ENCODE data around the gene KIAA0319L.
"Not testable (repeated sequence)": the region's sequence is repeated elsewhere in the genome, so short reads cannot be mapped to it uniquely, and the experiment has no call there.

The KIAA0319L gene

DNA sequence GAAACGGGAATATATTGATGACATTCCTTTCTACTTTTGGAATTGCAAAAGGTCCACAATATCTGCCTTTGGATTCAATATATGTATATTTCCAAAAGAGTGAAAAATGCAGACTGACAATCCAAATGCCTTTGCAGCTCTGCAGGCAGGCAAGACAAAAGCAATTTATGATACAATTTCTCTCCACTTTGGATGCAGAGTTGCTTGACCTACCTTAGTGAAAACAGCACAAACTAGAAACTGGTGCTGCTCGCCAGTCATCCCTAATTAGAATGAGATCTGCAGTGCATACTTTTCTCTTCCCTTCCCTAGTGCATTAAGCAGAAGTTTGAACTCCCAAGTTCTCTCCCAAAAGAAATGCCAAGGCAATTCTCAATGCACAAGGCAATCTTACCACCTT, 56.8 kb downstream of the KIAA0319L start:
- FAIRE-seq, result no peak
- no peak for DNase-seq (ENCODE audit: insufficient read length, low spot score)

DNA sequence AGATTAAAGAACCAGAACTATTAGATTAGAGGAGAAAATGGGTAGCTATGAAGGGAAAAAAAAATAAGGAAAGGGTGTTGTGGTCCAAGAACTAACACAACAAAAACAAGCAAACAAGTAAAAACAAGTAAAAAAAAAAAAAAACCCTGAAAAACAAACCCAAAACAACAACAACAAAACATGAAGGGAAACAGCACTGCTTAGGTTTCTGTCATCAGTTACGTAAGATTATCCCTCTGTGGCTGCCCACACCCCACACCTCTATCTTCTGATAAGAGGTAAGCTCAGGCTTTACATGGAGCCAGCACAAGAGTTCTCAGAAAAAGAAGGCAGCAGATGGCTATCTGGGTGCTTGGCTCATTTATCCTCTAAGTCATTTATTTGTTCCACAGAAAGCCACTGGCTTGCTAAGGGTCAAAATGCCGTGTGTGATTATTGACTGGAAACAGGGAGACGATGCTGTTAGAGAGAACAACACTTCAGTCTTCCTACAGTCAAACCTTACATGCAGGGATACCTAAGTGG, 57.5 kb downstream of the KIAA0319L start:
- FAIRE-seq, result no peak
- DNase-seq (ENCODE audit: insufficient read length, low spot score), result no peak

DNA sequence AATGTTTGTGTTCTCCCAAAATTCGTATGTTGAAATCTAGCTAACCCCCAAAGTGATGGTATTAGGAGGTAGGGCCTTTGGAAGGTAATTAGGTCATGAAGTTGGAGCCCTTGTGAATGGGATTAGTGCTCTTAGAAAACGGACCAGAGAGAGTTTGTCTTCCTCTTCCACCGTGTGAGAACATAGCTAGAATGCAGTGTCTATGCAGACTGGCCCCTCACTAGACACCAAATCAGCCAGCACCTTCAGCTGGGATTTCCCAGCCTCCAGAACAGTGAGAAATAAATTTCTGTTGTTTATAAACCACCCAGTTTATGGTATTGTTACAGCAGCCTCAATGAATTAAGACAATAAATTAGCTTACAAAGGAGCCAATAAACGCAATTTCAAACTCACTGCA, 58.0 kb downstream of the KIAA0319L start:
- no peak for DNase-seq (ENCODE audit: insufficient read length, low spot score)

DNA sequence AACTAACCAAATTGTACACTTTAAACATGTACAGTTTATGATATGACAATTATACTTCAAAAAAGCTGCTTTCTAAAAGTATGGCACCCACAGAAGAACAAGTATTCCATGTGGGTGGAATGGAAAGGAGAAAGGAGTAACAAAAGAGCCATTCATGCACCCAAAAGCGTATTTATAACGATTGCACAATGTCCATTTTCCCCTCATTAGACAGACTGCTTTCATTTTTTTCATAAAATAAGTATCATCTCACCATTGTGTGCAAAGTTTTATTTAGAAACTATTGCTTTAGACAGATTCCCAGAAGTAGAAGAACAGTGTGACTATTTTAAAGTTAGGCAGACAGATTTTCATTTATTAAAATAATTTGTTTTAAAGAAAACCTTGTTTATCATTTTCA, 59.6 kb downstream of the KIAA0319L start:
- no peak for DNase-seq (ENCODE audit: insufficient read length, low spot score)

More for the DNA sequence above, 58.0 kb downstream of the KIAA0319L start:
- no peak for FAIRE-seq

DNA sequence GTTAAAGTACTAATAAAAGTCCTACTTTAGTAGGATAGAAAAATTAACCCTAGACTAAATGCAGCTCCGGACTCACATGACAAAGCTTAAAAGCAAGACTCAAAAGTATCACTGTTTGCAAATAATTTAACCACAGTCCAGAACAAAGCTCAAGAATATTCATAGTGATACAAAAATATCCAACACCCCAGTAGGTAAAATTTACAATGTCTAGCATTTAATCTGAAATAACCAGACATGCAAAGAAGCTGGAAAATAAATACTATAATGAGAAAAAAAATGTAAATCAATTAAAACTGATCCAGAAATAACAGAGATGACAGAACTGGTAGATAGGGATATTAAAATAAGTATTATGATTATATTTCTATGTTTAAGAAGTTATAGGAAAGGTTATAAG, 67.0 kb downstream of the KIAA0319L start:
- FAIRE-seq (no peak), DNase-seq (ENCODE audit: insufficient read length, low spot score) (no peak)

More for the DNA sequence above, 59.6 kb downstream of the KIAA0319L start:
- no peak for FAIRE-seq

DNA sequence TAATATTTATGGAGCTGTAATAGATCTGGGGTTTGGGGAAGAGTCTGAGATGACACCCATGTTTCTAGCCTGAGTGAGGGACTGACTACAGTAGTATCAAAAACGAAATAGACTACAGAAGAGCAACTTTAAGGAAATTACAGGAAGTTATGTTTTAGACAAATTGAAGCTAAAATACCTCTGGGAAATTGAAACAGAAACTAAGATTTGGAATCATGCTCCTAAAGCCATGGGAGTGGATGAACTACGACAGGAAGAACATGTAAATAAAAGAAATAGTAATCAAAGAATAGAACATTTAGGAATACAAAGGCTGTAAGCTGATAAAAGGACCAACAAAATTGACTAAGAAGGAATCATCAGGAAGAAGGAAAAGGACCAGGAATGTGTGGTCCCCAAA, 68.9 kb downstream of the KIAA0319L start:
- DNase-seq (ENCODE audit: insufficient read length, low spot score), result no peak
- FAIRE-seq, result no peak

DNA sequence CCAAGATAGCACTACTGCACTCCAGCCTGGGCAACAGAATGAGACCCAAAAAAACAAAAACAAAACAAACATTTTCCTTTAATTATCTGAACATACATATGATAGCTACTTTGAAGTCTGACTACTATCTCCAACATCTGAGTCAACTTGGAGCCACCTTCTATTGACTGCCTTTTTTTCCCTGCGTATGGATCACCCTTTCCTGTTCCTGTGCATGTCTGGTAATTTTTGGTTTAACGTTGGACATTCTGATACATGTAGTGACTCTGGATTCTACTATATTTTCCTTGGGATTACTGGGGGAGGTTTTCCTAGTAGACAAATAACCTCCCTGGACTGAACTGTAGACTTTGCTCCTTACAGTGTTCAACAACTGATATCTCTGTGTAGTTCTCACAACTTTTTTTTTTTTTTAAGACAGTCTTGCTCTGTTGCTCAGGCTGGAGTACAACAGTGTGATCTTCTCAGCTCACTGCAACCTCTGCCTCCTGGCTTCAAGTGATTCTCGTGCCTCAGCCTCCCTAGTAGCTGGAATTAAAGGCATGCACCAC, 70.3 kb downstream of the KIAA0319L start:
- FAIRE-seq (no peak), DNase-seq (ENCODE audit: insufficient read length, low spot score) (no peak)

DNA sequence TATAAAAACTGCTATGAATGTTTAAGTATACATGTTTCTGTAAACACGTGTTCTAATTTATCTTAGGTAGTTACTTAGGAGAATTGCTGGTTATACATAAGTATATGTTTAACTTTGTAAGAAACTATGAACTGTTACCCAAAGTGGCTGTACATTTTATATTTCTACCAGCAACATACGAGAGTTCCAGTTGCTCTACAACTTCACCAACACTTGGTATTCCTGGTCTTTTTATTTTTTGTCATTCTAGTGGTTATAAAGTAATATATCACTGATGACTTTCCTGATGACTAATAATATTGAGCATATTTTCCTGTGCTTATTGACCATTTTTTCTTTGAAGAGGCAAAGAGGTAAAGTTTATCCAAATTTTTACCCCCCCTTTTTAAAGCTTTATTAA, 76.0 kb downstream of the KIAA0319L start:
- DNase-seq (ENCODE audit: insufficient read length, low spot score) (no peak), FAIRE-seq (no peak)

DNA sequence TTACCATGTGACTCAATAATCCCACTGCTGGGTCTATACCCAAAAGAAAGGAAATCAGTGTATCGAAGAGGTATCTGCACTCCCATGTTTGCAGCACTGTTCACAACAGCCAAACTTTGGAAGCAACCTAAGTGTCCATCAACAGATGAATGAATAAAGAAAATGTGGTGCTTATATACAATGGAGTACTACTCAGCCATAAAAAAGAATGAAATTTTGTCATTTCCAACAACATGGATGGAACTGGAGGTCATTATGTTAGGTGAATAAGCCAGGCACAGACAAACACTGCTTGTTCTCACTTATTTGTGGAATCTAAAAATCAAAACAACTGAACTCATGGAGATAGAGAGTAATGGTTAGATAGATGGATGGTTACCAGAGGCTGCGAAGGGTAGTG, 79.3 kb downstream of the KIAA0319L start:
- no peak for DNase-seq (ENCODE audit: insufficient read length, low spot score)
- FAIRE-seq, result no peak

DNA sequence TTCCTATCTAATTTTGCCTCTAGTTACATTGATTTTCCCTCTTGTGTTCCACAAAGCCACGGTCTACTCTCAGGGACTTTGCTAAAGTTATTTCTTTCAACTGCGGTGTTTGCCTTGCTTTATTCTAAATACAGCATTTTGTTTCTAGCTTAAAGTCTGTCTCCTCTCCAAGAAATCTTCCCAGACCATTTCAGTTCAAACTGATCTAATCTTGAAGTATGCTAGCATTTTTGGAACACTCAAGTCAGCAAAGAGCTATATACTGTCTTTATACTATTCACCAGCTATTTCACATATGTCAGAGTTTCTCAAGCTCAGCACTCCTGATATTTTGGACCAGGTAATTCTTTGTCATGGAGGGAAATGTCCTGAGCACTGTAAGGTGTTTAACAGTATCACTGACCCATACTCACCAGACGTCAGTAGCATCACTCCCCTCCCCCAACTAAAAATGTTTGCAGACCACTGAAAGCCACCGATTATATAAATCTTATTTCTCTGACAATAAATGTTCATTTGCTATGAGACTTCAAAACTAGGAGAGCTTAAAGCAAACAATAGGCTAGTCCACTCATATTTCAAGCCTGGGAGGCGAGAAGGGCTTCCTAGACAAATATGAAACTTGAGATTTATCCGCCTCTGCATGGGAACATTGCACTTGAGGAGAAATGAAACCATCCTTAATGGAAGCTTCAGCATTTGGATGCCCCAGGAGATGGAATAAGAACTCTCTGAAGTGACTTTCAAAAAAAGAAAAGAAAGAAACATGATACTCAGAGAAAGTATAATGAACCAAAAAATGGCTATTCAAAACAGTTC, 81.1 kb downstream of the KIAA0319L start:
- no peak for DNase-seq (ENCODE audit: insufficient read length, low spot score)
- FAIRE-seq, result peak; percentile 28

DNA sequence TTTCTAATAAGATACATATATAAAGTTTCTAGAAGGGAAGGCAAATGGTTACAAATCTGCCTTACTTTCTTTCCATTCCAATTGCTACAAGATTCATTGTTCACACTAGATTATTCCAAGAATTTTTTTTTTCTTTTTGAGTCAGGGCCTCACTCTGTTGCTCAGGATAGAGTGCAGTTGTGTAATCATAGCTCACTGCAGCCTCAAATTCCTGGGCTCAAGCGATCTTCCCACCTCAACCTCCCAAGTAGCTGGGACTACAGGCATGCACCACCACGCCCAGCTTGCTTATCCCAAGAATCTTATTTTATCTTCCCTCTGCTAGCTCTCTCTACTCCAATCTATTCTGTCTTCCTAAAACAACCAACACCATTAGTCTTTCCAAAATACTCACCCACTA, 81.8 kb downstream of the KIAA0319L start:
- FAIRE-seq (no peak), DNase-seq (ENCODE audit: insufficient read length, low spot score) (no peak)

DNA sequence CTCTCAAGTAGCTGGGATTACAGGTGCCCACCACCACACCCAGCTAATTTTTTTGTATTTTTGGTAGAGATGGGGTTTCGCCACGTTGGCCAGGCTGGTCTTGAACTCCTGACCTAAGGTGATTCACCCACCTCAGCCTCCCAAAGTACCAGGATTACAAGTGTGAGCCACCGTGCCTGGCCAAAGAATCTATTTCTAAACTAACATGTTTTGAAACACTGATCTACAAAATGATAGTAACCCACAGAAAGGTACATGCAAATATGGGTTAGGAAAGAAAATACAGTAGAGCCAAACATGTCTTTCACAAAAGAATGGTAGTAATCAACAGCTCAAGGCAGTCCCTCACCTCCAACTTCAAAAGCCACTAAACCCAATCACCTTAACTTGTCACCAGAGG, 84.0 kb downstream of the KIAA0319L start:
- not testable (repeated sequence) for FAIRE-seq; DNase-seq (ENCODE audit: insufficient read length, low spot score)

DNA sequence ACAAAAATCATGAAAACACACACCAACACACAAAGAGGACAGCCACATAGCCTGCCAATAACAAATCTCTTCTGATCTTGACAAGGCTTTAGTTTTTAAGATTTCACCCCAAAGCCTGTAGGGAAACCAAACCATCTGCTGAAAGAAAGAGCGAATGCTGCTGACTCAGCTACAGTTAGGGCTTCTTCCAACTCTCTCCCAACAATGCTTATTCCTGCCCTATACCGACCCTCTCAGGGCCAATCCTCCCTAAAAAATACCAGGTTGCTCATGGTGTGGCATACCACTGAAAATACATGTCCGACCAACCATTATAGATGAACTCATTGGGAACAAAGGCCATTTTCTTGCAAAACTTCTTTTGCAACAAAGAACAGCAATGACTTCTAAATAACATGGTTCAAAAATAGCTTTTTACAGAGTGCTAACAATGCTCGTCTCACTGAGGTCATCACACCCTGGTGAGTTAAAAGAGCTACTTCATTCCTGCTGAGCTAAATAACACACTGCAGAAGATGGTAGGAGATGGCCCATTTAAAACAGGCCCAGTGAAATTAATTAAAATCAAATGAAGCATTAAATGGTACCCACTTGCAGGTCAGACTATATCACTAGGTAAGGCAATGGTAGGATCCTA, 86.1 kb downstream of the KIAA0319L start:
- no peak for DNase-seq (ENCODE audit: insufficient read length, low spot score)
- FAIRE-seq, result no peak

DNA sequence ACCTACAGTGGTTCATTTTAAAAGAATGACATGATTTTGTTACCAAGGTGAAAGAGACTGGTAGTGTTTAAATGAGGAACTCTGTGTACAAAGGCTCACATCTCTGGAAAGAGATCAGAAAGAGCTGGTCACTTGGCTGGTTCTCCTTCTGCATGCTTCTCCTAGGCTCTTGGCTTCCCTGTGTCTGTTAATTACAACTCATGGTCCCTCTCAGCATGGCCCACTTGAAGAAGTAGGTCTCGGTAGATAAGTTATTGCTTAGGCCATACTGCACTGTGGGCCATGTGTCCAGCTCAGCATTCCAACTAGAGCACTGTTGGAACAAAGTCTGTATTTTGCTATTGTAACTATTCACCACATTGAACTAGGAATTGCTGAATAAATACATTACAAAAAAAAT, 91.1 kb downstream of the KIAA0319L start:
- DNase-seq (ENCODE audit: insufficient read length, low spot score) (no peak), FAIRE-seq (no peak)

DNA sequence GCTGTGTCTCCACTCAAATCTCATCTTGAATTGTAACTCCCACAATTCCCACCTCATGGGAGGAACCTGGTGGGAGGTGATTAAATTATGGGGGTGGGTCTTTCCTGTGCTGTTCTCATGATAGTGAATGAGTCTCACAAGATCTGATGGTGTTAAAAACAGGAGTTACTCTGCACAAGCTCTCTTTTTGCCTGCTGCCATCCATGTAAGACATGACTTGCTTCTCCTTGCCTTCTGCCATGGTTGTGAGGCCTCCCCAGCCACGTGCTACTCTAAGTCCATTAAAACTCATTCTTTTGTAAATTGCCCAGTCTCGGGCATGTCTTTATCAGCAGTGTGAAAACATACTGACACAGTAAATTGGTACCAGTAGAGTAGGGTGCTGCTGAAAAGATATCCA, 93.5 kb downstream of the KIAA0319L start:
- DNase-seq (ENCODE audit: insufficient read length, low spot score); FAIRE-seq: not testable (repeated sequence)

DNA sequence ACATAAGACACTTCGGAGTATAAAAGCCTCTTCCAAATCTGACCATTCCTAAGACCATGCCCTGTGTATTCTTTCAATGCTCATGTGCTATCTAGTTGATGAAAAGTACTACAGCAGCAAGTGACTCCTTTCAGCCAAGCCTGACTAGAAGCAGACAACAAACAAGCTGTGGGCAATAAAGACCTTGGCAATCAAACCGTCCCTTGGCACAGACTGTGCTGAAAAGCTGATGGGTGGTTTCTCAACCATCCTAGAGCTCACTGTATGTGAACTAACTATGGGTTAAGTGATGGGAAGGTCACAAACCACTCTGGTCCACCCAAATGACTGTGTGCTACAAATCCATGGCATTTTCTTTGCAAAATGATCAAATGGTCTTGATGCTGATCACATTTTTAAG, 94.0 kb downstream of the KIAA0319L start:
- FAIRE-seq (no peak), DNase-seq (ENCODE audit: insufficient read length, low spot score) (no peak)

DNA sequence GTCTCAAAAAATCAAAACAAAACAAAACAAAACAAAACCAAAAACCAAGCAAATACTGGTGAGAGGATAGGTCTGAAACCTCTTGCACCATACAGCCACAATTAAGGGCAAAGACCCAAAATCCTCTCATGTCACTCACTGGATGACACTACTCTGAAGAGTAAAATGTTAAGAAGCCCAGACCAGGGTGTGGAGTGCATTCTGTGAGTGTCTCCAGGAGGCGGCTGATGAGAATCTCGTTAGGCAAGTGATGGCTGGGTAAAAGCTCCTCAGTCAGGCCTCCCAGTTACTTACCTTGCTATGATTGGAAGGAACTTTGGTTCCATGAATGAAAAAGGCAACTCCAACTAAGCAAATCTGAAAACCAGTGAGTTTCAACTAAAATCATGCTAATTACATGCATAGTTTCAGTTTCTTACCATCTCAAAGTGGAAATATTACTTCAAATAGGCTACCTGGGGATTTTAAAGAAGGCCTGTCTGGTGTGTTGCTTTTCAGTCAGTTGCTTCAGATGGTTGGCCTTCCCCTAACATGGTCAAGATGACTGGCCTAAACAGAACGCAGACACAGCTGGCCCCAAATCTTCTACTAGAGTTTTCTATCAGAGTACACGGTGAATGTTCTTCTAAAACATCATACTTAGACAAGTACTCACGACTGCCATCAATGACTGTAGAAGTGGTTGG, 95.1 kb downstream of the KIAA0319L start:
- DNase-seq (ENCODE audit: insufficient read length, low spot score), result no peak

DNA sequence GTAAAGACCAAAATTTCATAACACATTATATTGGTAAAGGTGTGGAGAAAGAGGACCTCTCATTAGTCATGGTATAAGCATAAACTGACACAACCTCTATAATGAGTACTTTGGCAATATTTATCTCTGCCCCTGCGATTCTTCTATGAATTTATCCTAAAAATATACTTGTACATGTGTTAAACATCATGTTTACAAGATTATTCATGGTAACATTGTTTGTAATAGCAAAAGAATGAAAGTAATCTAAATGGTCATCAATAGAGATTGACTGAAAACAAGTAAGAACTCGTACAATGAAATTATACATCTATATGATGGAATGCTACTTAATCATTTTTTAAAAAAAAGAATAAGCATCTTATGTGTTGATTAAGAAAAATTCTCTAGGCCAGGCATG, 96.4 kb downstream of the KIAA0319L start:
- FAIRE-seq (no peak), DNase-seq (ENCODE audit: insufficient read length, low spot score) (no peak)

More for the DNA sequence above, 95.1 kb downstream of the KIAA0319L start:
- FAIRE-seq, result peak; percentile 54

DNA sequence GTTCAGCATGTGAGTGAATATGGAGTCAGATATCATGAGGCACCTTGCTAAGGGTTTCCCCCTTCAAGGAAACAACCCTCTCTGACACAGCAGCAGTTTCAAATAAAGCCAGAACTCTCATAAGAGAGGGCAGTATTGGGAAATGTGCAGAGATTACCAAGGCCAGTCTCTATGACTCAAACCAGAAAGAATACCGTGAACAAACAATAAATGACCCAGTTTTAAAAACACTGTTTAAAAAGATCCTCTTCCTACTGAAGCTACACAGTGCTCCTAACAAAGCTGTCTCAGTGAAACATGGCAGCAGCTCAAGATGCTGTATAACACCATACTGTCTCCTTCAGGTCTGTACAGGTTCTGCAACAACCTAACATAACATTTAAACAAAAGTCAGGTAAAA, 102.6 kb downstream of the KIAA0319L start:
- FAIRE-seq (peak; percentile 18), DNase-seq (ENCODE audit: insufficient read length, low spot score) (no peak)

DNA sequence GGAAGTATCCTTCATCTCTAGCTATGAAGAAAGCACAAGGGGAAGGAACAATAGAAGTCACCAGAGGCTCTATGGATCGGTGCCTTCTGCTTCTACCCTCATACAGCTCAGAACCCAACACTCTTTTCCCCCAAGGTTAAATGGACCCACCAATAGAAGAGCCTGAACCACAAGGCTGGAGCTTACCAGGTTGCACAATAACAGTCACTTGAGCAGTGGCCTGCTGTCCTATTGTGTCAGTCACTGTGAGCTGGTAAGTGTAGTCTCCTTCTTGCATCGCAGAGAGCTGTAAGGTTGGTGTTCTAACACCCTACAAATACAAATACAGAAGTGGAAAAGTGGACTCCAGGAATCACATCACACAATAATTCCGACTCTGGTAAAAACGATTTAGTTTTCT, 103.0 kb downstream of the KIAA0319L start:
- no peak for DNase-seq (ENCODE audit: insufficient read length, low spot score)
- no peak for FAIRE-seq

DNA sequence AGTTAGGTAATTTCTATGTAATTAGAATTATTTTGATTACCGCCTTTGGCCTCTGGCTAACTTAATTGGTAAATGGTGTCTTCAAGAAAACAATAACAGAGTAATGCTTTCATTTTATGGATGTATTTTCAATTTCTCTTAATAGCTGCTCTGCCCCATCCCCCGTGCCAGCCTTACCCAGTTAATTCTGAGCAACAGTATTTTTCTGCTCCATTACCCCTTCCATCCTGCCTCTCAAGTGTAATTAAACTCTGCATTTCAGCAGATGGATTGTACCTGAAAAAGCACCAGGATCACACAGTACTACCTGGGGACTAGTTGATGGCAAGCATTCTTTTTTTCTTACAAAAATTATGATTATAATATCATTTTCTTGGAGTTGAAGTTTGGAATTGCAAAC, 104.2 kb downstream of the KIAA0319L start:
- no peak for DNase-seq (ENCODE audit: insufficient read length, low spot score)
- FAIRE-seq, result no peak
